Heart right ventricle (tissue), 16 donors: ENCODE results near the gene CD59. TPM values are rescaled to one million over a fixed set of nuclear protein-coding genes. Genes with fewer than 3 reads are reported as not detected.

Experiments used
- ATAC-seq, 8 donors: fragments of 200-7000 bp; cut with Tn5 transposase; one replicate each; pipeline ENCODE4 v1.9.1; 2020; ENCODE audit warnings: mild to moderate bottlenecking in 8 of 8, moderate library complexity in 8 of 8, moderate number of reproducible peaks in 1 of 8
- DNase-seq, 2 donors: peaks; one replicate each; pipeline ENCODE4 v3.0.0-alpha.2; 2020
- H3K27ac ChIP-seq, 10 donors: fragments of 200-600 bp; sonication (generic) in 2 of 10; one replicate each; pipeline versions ENCODE4 v1.5.0 to v1.8.0; 2020 to 2022; ENCODE audit warnings: mild to moderate bottlenecking in 3 of 10
- H3K27me3 ChIP-seq, 7 donors: fragments of 200-600 bp; one replicate each; pipeline ENCODE4 v1.8.0; 2021 to 2022; ENCODE audit warnings: mild to moderate bottlenecking in 2 of 7
- H3K36me3 ChIP-seq, 9 donors: fragments of 200-600 bp; sonication (generic) in 1 of 9; one replicate each; pipeline versions ENCODE4 v1.5.0 to v1.8.0; 2020 to 2022; ENCODE audit warnings: mild to moderate bottlenecking in 2 of 9
- H3K4me1 ChIP-seq, 9 donors: fragments of 200-600 bp; sonication (generic) in 1 of 9; one replicate each; pipeline versions ENCODE4 v1.5.0 to v1.8.0; 2020 to 2022; ENCODE audit warnings: mild to moderate bottlenecking in 4 of 9
- H3K4me3 ChIP-seq, 10 donors: fragments of 200-600 bp; sonication (generic) in 2 of 10; one replicate each; pipeline versions ENCODE4 v1.5.0 to v1.8.0; 2020 to 2022; ENCODE audit warnings: mild to moderate bottlenecking in 7 of 10, moderate library complexity in 2 of 10
- H3K9me3 ChIP-seq, 11 donors: fragments of 200-600 bp in 10 of 11; sonication (generic) in 2 of 11; one replicate each; pipeline versions ENCODE4 v1.5.0 to v1.8.0; 2013 to 2022; ENCODE audit warnings: mild to moderate bottlenecking in 2 of 11, control low read depth in 1 of 11, moderate library complexity in 1 of 11
- WGBS, 2 donors: extraction: QIAGEN DNeasy Blood & Tissue Kit; methylation state at CpG; one replicate each; pipeline ENCODE4 v1.1.7; 2013; ENCODE audit warnings: inconsistent platforms in 1 of 2; 5-methylcytosine and 5-hydroxymethylcytosine counted together
- intact Hi-C, 10 donors: fragments of 100-400 bp; cut with DNase I; formaldehyde crosslinking; loops; one replicate each; pipeline versions ENCODE4 v1.11.1 to v1.14.2; 2022
- polyA plus RNA-seq, 2 donors: library from polyadenylated mRNA; stranded (reverse); fragments of 200-250 nt; gene quantifications; one replicate each; pipeline ENCODE4 v1.2.3, GENCODE V29; 2013
- total RNA-seq, 10 donors: library from RNA; stranded (reverse); fragmentation: NEBNext Ultra II Directional in 3 of 10; extraction: Animal tissue kit (Norgen Biotek cat#: 25700) in 3 of 10; gene quantifications; one replicate each; pipeline versions ENCODE4 v1.2.1 to v1.2.4, GENCODE V29; 2021 to 2023
- TF ChIP-seq, protein P1 (sequence below), 9 donors: fragments of 200-600 bp; sonication (generic) in 2 of 9; IDR thresholded peaks; one replicate each; pipeline versions ENCODE4 v1.5.0 to v1.8.0; 2021 to 2022; ENCODE audit warnings: antibody characterized with exemption in 9 of 9, mild to moderate bottlenecking in 5 of 9, moderate library complexity in 1 of 9
- donor health status: Arrhythmogenic right ventricular cardiomyopathy.
- donor health status: ischemic (EF 13 %, LVEDD 7.1; RV severe dilation, severe dysfunction).
- donor health status: healthy with polysubstance abuse.
- donor health status: DM: no; HTN: yes; CAD: no.
- donor health status: DM: no; HTN: no; CAD: no.
- donor health status: ischemic (EF 25% LVEDD 6.9; RV normal size, moderate dysfunction).
- donor health status: ischemic (EF 25% LVEDD 5.7; RV mildly dilated, moderate dysfunction).
- donor health status: healthy.
- donor health status: DM: yes; HTN: yes; CAD: no.
- donor health status: Ischemic cardiomyopathy.
- donor health status: ischemic (EF 35%, LVEDD 5.7; RV mildly dilated, moderate dysfunction).
- donor health status: nonischemic (EF 11% LVEDD 7.7; RV severe dilation, severe dysfunction).
- donor health status: DM: yes; HTN: yes; CAD: no.
- donor health status: PGD.
- donor health status: ischemic (EF 29% LVEDD 5.4; RV normal size, mild dysfunction).
- donor health status: nonischemic (EF 23%, LVEDD 6.1; RV moderate dilation, normal function).

The CD59 gene
- total and polyA plus RNA-seq, 12 donors: 120 to 1,261 (median 753) TPM

DNA sequence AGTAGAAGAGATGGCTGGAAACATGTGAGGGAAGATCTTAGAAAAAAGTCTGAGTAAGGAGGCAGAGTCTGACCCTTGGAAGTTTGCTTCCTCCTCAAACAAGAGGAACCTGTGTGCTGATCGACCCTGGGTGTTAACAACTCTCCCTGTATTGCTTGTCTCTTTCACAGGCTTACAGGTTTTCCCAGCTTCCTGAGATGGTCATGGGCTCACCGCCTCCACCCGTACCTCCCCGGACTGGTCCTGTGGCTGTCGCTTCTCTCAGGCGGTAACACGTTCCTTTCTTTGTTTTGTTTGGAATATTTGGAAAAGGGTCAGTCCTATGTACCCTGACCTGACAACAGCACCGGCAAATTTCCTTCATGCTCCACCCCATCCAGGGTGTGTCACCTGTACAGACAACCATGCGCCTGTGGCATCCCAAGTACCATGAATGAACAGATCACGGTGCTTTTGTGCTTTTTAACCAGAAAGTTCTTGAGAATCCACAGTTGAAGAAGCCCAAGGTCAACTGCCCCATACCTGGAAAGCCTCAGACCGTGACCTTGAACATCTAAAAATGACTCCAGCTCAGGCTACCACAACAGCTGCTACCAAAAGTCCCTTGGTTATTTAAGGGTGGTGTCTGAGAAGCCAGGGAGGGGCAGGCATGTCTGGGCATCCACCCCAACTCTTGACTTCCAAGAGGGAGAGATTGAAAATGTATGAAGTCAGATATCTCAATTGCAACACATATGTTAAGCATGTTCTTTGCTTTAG lies 80.2 kb downstream of the CD59 start:
- no peak overlapping the region for H3K27ac ChIP-seq
- TF ChIP-seq, protein P1, sequence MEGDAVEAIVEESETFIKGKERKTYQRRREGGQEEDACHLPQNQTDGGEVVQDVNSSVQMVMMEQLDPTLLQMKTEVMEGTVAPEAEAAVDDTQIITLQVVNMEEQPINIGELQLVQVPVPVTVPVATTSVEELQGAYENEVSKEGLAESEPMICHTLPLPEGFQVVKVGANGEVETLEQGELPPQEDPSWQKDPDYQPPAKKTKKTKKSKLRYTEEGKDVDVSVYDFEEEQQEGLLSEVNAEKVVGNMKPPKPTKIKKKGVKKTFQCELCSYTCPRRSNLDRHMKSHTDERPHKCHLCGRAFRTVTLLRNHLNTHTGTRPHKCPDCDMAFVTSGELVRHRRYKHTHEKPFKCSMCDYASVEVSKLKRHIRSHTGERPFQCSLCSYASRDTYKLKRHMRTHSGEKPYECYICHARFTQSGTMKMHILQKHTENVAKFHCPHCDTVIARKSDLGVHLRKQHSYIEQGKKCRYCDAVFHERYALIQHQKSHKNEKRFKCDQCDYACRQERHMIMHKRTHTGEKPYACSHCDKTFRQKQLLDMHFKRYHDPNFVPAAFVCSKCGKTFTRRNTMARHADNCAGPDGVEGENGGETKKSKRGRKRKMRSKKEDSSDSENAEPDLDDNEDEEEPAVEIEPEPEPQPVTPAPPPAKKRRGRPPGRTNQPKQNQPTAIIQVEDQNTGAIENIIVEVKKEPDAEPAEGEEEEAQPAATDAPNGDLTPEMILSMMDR (IDR thresholded peaks at IDR 0.05): no peak
- ATAC-seq (no peak), DNase-seq (no peak)
- intact Hi-C loops: no loop called here
- no peaks in the 10 kb centered on the region for H3K27me3 ChIP-seq
- no peak overlapping the region for H3K4me3 ChIP-seq
- no peaks in the 10 kb centered on the region for H3K9me3 ChIP-seq
- 96 to 97% methylated on average over 11 of the region's 11 CpGs for WGBS, 2 donors
- H3K36me3 ChIP-seq: no peaks in the 10 kb centered on the region
- peaks cover 4 to 21% (median 9%) of the 10 kb centered on the region in 9 donors for H3K4me1 ChIP-seq

DNA sequence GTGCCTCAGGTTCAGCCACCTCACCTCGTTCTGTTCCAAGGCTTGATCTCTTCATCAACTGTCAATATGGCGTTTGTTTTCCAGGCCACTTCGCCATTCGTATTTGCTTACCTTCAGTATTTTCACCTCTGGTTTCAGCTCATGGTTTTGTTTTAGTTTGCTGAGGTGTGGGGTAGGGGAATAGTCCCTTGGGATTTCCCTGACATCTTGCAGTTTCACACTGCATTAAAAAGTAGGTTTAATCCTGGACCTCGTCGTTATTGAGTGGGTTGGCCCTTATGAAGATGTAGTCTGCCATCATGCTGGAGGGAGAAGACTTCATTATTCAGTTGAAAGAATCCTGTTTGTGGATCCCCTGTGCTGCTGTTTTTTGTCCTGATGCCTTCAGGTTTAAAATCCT lies 81.6 kb downstream of the CD59 start:
- WGBS, 2 donors: 90 to 91% methylated on average over 6 of the region's 6 CpGs
- Histone ChIP-seq H3K27ac (no peak overlapping the region), H3K4me1 (peaks cover 4 to 21% (median 9%) of the 10 kb centered on the region in 9 donors), H3K36me3 (no peaks in the 10 kb centered on the region), H3K4me3 (no peak overlapping the region), H3K27me3 (no peaks in the 10 kb centered on the region), H3K9me3 (no peaks in the 10 kb centered on the region)
- TF ChIP-seq, protein P1 (IDR thresholded peaks at IDR 0.05): no peak
- intact Hi-C loops: no loop called here
- DNase-seq: no peak
- ATAC-seq: no peak

Other genes with a start within 250 kb of the CD59 start
- gene C11orf91, start 35.6 kb downstream of the CD59 start, total RNA-seq: 1 to 10 TPM in 1 of 10 donors, not detected in 9; 3.0 TPM
- under 1 TPM in 1 of 2 donors, not detected in 1; 0.17 TPM for gene C11orf91, start 35.6 kb downstream of the CD59 start, polyA plus RNA-seq
- 10 to 100 TPM; 43.4 to 72.5 (median 59.5) TPM for gene FBXO3, start 38.1 kb upstream of the CD59 start, total RNA-seq
- 10 to 100 TPM; 21.9 to 31.2 TPM for gene FBXO3, start 38.1 kb upstream of the CD59 start, polyA plus RNA-seq
- gene LMO2, start 155.7 kb upstream of the CD59 start, total RNA-seq: 10 to 100 TPM in 3 of 10 donors, 1 to 10 TPM in 7; 3.9 to 16.9 (median 9.1) TPM
- gene LMO2, start 155.7 kb upstream of the CD59 start, polyA plus RNA-seq: 10 to 100 TPM; 10.7 to 14.0 TPM